HG02981 (cell line): ENCODE data around the gene CMAS.
"Not testable (repeated sequence)": the region's sequence is repeated elsewhere in the genome, so short reads cannot be mapped to it uniquely, and the experiment has no call there.

Source experiments
- ATAC-seq: cut with Tn5 transposase; IDR thresholded peaks from one replicate; pipeline ENCODE4 v1.9.1; 2021; ENCODE audit warnings: mild to moderate bottlenecking, moderate library complexity; ENCODE audit not compliant: unreplicated experiment

The CMAS gene

GRCh38 chr12:22046090-22046967 lies at the start of gene CMAS:
Gene CMAS (plus strand): TSS chr12:22046218. CDS start chr12:22046304, 86 bp downstream.
- ATAC-seq, result peak; percentile 83

GRCh38 chr12:21998295-21998694 lies 47.7 kb upstream of the CMAS start:
- no peak for ATAC-seq

- no peak for ATAC-seq
Observed at GRCh38 chr12:21998782-21999181, 47.2 kb upstream of the CMAS start.

GRCh38 chr12:22002430-22002829 lies 43.6 kb upstream of the CMAS start:
- no peak for ATAC-seq

GRCh38 chr12:22007794-22008193 lies 38.2 kb upstream of the CMAS start:
- not testable (repeated sequence) for ATAC-seq

- ATAC-seq, result no peak
Observed at GRCh38 chr12:22008196-22008595, 37.8 kb upstream of the CMAS start.

GRCh38 chr12:22014041-22014782 lies 31.8 kb upstream of the CMAS start:
- no peak for ATAC-seq

- ATAC-seq, result no peak
Observed at GRCh38 chr12:22014783-22015144, 31.3 kb upstream of the CMAS start.

- ATAC-seq, result no peak
Observed at GRCh38 chr12:22016982-22017381, 29.0 kb upstream of the CMAS start.

- ATAC-seq, result no peak
Observed at GRCh38 chr12:22018860-22019259, 27.2 kb upstream of the CMAS start.

- ATAC-seq, result not testable (repeated sequence)
Observed at GRCh38 chr12:22023489-22023888, 22.5 kb upstream of the CMAS start.

GRCh38 chr12:22029491-22029890 lies 16.5 kb upstream of the CMAS start:
- ATAC-seq, result no peak

- no peak for ATAC-seq
Observed at GRCh38 chr12:22029991-22030390, 16.0 kb upstream of the CMAS start.

- no peak for ATAC-seq
Observed at GRCh38 chr12:22032732-22033131, 13.3 kb upstream of the CMAS start.

GRCh38 chr12:22034709-22035506 lies 11.1 kb upstream of the CMAS start:
- no peak for ATAC-seq

GRCh38 chr12:22037947-22038346 lies 8.1 kb upstream of the CMAS start:
- ATAC-seq, result no peak

- no peak for ATAC-seq
Observed at GRCh38 chr12:22038734-22039133, 7.3 kb upstream of the CMAS start.

GRCh38 chr12:22039361-22039760 lies 6.7 kb upstream of the CMAS start:
- no peak for ATAC-seq

GRCh38 chr12:22042976-22043669 lies 2.9 kb upstream of the CMAS start:
- no peak for ATAC-seq

- ATAC-seq, result no peak
Observed at GRCh38 chr12:22043943-22044342, 2.1 kb upstream of the CMAS start.

GRCh38 chr12:22044391-22044790 lies 1.6 kb upstream of the CMAS start:
- ATAC-seq, result no peak
